ENCODE results near the gene TTC38. TPM values are rescaled to one million over a fixed set of nuclear protein-coding genes. Genes with fewer than 3 reads are reported as not detected.
"Not testable (repeated sequence)": the region's sequence is repeated elsewhere in the genome, so short reads cannot be mapped to it uniquely, and the experiment has no call there.

TTC38 gene
- total RNA-seq, 1 donor from 2014 or later: 9.8 TPM

- ChIA-PET CTCF (no interaction called here), POLR2A (no interaction called here)
- no peak overlapping the region for H3K4me3 Mint-ChIP-seq
- no peak overlapping the region for H3K27ac Mint-ChIP-seq
- no peaks in the 10 kb centered on the region for H3K4me1 Mint-ChIP-seq
- ATAC-seq (ENCODE audit: low read depth): no peak
- H3K9me3 Mint-ChIP-seq: no peaks in the 10 kb centered on the region
- H3K36me3 Mint-ChIP-seq (ENCODE audit: low read depth): no peaks in the 10 kb centered on the region
- no peaks in the 10 kb centered on the region for H3K27me3 Mint-ChIP-seq
- intact Hi-C loops (cut with micrococcal nuclease): no loop called here
- no peak for TF ChIP-seq CTCF (IDR thresholded peaks at IDR 0.05)
- no peak for DNase-seq
These were observed 35.6 kb downstream of the TTC38 start for GRCh38 chr22:46303347-46303965.

- no peaks in the 10 kb centered on the region for H3K9me3 Mint-ChIP-seq
- DNase-seq (no peak), ATAC-seq (ENCODE audit: low read depth) (no peak)
- TF ChIP-seq CTCF (IDR thresholded peaks at IDR 0.05): no peak
- intact Hi-C loops (cut with micrococcal nuclease): no loop called here
- ChIA-PET CTCF (no interaction called here), POLR2A (interaction anchor here (0.8 kb wide), 1 partner anchor 12 kb away, joined by 3 read pairs; the partner anchor contains the start of gene GTSE1)
- H3K27me3 Mint-ChIP-seq: no peaks in the 10 kb centered on the region
- H3K4me1 Mint-ChIP-seq: no peaks in the 10 kb centered on the region
- H3K36me3 Mint-ChIP-seq (ENCODE audit: low read depth): no peaks in the 10 kb centered on the region
- no peak overlapping the region for H3K27ac Mint-ChIP-seq
- H3K4me3 Mint-ChIP-seq: no peak overlapping the region
These were observed 40.6 kb downstream of the TTC38 start for GRCh38 chr22:46308283-46308988.

GRCh38 chr22:46309526-46310085 is 41.8 kb downstream of the TTC38 start:
- Mint-ChIP-seq H3K4me1 (no peaks in the 10 kb centered on the region), H3K4me3 (no peak overlapping the region), H3K27me3 (no peaks in the 10 kb centered on the region), H3K27ac (no peak overlapping the region), H3K9me3 (no peaks in the 10 kb centered on the region), H3K36me3 (ENCODE audit: low read depth) (no peaks in the 10 kb centered on the region)
- DNase-seq (no peak), ATAC-seq (ENCODE audit: low read depth) (no peak)
- ChIA-PET POLR2A (no interaction called here), CTCF (no interaction called here)
- no peak for TF ChIP-seq CTCF (IDR thresholded peaks at IDR 0.05)
- intact Hi-C loops (cut with micrococcal nuclease): loop anchor here (5.0 kb wide), 2 partner anchors 297 to 312 kb away; no protein-coding TSS in a partner anchor

- Mint-ChIP-seq H3K27ac (no peak overlapping the region), H3K9me3 (no peaks in the 10 kb centered on the region), H3K4me3 (no peak overlapping the region), H3K36me3 (ENCODE audit: low read depth) (no peaks in the 10 kb centered on the region), H3K27me3 (no peaks in the 10 kb centered on the region), H3K4me1 (no peaks in the 10 kb centered on the region)
- no peak for ATAC-seq (ENCODE audit: low read depth)
- no peak for TF ChIP-seq CTCF (IDR thresholded peaks at IDR 0.05)
- intact Hi-C loops (cut with micrococcal nuclease): loop anchor here (5.0 kb wide), 2 partner anchors 300 to 315 kb away; no protein-coding TSS in a partner anchor
- POLR2A ChIA-PET: no interaction called here
- CTCF ChIA-PET: interaction anchor here (1.3 to 2.8 kb wide), 4 partner anchors 62 to 306 kb away, joined by 3 to 28 read pairs (median 4); partner anchors contain the start of gene CDPF1
- no peak for DNase-seq
These were observed 44.2 kb downstream of the TTC38 start for GRCh38 chr22:46312056-46312455.

GRCh38 chr22:46312848-46313247 is 45.0 kb downstream of the TTC38 start:
- H3K36me3 Mint-ChIP-seq (ENCODE audit: low read depth); H3K4me1 Mint-ChIP-seq; H3K4me3 Mint-ChIP-seq; POLR2A ChIA-PET; H3K9me3 Mint-ChIP-seq; DNase-seq; H3K27ac Mint-ChIP-seq; ATAC-seq (ENCODE audit: low read depth); H3K27me3 Mint-ChIP-seq: not testable (repeated sequence)
- intact Hi-C loops (cut with micrococcal nuclease): loop anchor here (5.0 kb wide), 2 partner anchors 301 to 316 kb away; no protein-coding TSS in a partner anchor
- CTCF ChIA-PET: interaction anchor here (0.9 to 2.8 kb wide), 5 partner anchors 22 to 307 kb away, joined by 3 to 28 read pairs (median 3); partner anchors contain the start of gene CDPF1

All from activated B cell treated with CpG ODN at 0.5 μM for 24 hours (primary cell).